Spinal cord (tissue), 10 donors: ENCODE data around the gene DPP3. TPM values are rescaled to one million over a fixed set of nuclear protein-coding genes. Genes with fewer than 3 reads are reported as not detected.

ENCODE experiments used
- DNase-seq, 6 donors: peaks; one replicate each; pipeline versions ENCODE4 v3.0.0 to v3.0.0-alpha.2; 2013 to 2015; ENCODE audit warnings: low spot score in 6 of 6, low read depth in 4 of 6
- H3K27ac ChIP-seq: one replicate; pipeline ENCODE4 v1.5.1; 2013; ENCODE audit warnings: low read depth, low read length, control low read depth
- H3K27me3 ChIP-seq: one replicate; pipeline ENCODE4 v1.6.1; 2013; ENCODE audit warnings: low read length; ENCODE audit not compliant: control insufficient read depth, insufficient read depth
- H3K36me3 ChIP-seq: one replicate; pipeline ENCODE4 v1.6.1; 2013; ENCODE audit warnings: low read length; ENCODE audit not compliant: control insufficient read depth, insufficient read depth
- H3K4me1 ChIP-seq: one replicate; pipeline ENCODE4 v1.6.1; 2013; ENCODE audit warnings: low read length; ENCODE audit not compliant: control insufficient read depth, insufficient read depth
- H3K4me3 ChIP-seq: one replicate; pipeline ENCODE4 v1.5.1; 2013; ENCODE audit warnings: low read depth, low read length, control low read depth
- H3K9me3 ChIP-seq: one replicate; pipeline ENCODE4 v1.6.1; 2013; ENCODE audit warnings: low read length; ENCODE audit not compliant: control insufficient read depth, insufficient read depth
- WGBS: methylation state at CpG from one replicate; pipeline ENCODE4 v1.1.5; 2013; ENCODE audit warnings: missing lambda C conversion rate; ENCODE audit not compliant: insufficient coverage; 5-methylcytosine and 5-hydroxymethylcytosine counted together
- polyA plus RNA-seq, 2 donors: library from polyadenylated mRNA; unstranded; fragments of 120-200 nt; gene quantifications; one replicate each; pipeline ENCODE4 v1.2.1, GENCODE V29; 2013; ENCODE audit not compliant: insufficient read length in 2 of 2
- total RNA-seq, 2 donors: library from RNA; depleted of rRNA in 1 of 2; stranded (reverse); fragments of 120-200 nt in 1 of 2; fragments of >200 nt in 1 of 2; gene quantifications; one replicate each; pipeline versions ENCODE4 v1.2.3 to v1.2.4, GENCODE V29; 2013 to 2014
- donor health status: healthy.

The DPP3 gene
- total and polyA plus RNA-seq, 4 donors, result 23.3 to 37.1 (median 28.8) TPM

DNA sequence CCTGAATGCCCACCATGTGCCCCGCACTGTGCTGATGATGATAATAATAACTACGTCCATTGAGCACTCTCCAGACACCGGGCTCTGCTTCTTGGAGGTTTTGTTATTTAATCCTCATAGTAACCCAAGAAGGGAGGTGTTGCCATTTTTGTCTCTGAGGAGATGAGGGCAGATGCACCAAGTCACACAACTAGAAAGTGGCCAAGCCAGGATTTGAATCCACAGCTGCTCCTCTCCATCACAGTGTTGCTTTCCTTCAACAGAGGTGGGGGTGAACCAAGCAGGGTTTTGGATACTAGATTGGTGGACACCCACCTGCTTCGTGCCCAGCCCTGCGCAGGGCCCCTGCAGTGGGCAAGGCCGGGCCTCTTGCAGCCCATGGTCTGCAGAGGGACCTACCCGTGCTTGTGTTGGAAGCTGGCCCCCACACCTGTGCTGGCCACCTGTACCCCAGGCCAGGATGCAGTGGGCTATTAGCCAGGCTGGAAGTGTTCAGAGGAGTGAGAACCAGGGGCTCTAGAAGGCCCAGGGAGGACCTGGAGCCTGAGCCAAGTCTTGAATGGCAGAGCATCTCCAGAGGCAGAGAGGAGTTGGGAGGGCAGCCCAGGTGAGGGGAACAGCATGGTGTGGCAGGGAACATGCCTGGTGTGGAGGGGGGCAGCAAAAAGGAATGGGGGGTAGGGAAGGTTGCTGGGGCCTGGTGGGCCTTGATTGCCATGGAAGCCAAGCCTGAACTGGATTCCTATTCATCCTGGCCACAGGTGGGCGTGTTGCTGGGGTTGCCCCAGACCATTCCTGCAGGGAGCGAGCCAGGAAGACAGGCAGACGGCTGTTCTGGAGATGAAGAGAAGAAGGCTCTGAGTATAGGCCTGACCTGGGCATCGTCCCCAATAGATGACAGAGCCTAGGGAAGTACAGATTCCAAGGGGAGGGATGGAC lies 2.7 kb upstream of the DPP3 start:
- H3K36me3 ChIP-seq, result peaks cover 54% of the 10 kb centered on the region
- no peak overlapping the region for H3K27ac ChIP-seq
- H3K9me3 ChIP-seq, result no peaks in the 10 kb centered on the region
- H3K27me3 ChIP-seq, result no peaks in the 10 kb centered on the region
- 85% methylated on average over 8 of the region's 11 CpGs for WGBS
- H3K4me3 ChIP-seq, result no peak overlapping the region
- DNase-seq, result no peak
- H3K4me1 ChIP-seq, result peaks cover 26% of the 10 kb centered on the region

DNA sequence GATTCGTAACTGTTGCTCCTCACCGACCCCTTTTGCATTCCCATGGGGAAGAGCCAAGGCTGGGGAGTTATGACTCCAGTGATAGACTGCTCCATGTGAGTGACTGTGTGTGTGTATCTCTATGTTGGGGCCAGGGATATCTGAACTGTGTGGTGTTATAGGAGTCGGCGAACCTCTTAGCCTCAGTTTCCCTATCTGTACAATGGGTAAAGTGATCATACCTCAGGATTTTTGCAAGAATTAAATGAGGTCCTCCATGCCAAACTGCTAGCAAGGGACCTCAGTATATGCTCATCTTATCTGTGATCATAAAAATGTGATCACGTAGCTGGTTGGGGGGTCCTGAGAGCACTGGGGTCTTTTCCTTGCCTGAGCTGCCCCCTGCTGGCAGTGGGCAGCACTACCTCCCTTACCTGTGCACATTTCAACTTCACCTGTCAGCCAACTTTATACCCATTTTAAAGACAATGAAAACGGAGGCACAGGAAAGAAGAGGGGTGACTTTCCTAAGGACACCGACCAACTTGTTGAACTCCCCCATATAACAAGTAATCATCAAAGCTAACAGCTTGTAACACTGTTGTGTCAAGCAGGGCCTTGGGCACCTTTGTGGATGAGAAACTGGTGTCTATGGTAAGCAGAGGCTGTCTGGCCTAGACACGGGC lies 1.4 kb upstream of the DPP3 start:
- Histone ChIP-seq H3K4me3 (peak overlapping the region; percentile 93), H3K4me1 (peaks cover 26% of the 10 kb centered on the region), H3K27ac (peak overlapping the region; percentile 87), H3K36me3 (peaks cover 45% of the 10 kb centered on the region), H3K9me3 (no peaks in the 10 kb centered on the region), H3K27me3 (no peaks in the 10 kb centered on the region)
- peak in 2 of 6 donors; percentile 33 to 63 for DNase-seq
- 84% methylated on average over 2 of the region's 8 CpGs for WGBS

DNA sequence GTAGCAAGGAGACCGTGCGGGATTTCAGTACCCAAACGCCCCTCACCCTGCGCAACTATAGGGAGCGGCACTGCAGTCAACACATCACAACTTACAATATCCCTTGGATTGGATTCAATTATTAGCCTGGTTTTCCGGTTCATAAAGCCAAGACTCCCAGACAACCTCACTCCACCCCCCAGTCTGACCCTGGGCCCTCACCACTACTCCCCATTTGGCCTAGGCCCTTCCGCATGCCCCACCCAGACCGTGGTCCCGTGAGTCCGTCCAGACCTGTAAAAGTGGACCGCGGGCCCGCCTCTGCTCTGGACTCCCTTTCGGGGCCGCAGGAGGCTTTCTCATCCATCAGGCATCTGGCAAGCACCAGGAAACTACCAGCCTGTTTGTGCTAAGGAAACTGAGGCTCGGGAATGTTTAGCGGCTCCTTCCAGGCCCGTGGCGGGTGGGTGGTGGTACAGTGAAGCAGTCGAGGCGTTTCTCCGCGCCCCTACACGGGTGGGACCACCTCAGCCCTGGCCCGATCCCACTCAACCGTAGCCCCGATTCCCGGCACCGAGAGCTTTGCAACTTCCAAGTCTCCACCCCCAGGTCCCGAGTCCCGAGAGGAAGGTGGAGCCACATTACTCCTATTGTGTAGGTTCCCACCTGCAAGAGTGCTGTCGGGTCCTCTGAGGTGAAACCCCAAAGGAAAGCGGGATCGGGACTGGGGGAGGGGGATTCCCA lies 679 bp upstream of the DPP3 start:
- Histone ChIP-seq H3K27ac (peak overlapping the region; percentile 87), H3K4me1 (peaks cover 26% of the 10 kb centered on the region), H3K36me3 (peaks cover 40% of the 10 kb centered on the region), H3K27me3 (no peaks in the 10 kb centered on the region), H3K9me3 (no peaks in the 10 kb centered on the region), H3K4me3 (peak overlapping the region; percentile 93)
- DNase-seq, result peak in 3 of 6 donors; percentile 12 to 65 (median 37)
- WGBS, result 2% methylated on average over 31 of the region's 34 CpGs

DNA sequence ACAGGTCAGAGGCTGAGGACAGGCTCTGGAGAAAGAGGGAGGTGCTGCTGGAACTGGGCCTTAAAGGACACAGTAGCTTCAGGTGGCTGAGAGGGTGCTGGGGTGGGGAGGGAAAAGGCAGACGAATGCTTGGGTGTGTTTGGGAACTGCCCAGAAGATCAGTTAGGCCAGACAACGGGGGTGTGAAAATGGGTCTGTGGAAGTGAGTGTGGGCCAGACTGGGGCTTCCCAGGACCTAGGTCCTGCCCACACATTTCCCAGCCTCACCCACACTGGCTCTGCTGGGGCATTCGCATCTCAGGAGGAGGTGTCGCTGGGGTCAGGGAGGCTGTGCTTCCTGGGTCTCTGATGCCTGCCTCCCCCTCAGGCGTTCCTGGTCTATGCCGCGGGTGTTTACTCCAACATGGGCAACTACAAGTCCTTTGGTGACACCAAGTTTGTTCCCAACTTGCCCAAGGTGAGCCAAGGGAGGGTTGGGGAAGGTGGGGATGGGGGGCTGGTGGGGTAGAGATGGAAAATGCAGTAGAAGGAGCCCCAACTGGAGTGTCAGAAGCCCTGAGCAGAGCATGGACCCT lies 4.7 kb downstream of the DPP3 start:
- no peak overlapping the region for H3K4me3 ChIP-seq
- WGBS, result 91% methylated on average over 6 of the region's 7 CpGs
- H3K27me3 ChIP-seq, result no peaks in the 10 kb centered on the region
- DNase-seq, result no peak
- peaks cover 57% of the 10 kb centered on the region for H3K36me3 ChIP-seq
- H3K27ac ChIP-seq, result no peak overlapping the region
- peaks cover 9% of the 10 kb centered on the region for H3K4me1 ChIP-seq
- H3K9me3 ChIP-seq, result no peaks in the 10 kb centered on the region

DNA sequence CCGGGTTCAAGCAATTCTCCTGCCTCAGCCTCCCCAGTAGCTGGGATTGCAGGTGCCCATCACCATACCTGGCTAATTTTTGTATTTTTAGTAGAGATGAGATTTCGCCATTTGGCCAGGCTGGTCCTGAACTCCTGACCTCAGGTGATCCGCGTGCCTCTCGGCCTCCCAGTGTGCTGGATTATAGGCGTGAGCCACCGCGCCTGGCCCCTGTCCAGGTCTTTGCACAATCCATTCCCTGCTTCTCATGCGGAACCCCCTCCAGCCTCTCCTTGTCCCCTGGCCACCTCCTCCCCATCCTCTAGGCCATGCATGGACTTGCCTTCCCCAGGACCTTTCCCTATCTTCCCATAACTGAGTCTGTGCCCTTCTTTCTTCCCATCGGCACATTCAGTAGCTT lies 8.7 kb downstream of the DPP3 start:
- Histone ChIP-seq H3K4me1 (no peaks in the 10 kb centered on the region), H3K4me3 (no peak overlapping the region), H3K36me3 (peaks cover 79% of the 10 kb centered on the region), H3K27me3 (no peaks in the 10 kb centered on the region), H3K9me3 (no peaks in the 10 kb centered on the region), H3K27ac (no peak overlapping the region)
- DNase-seq, result no peak
- 92% methylated on average over 8 of the region's 10 CpGs for WGBS

DNA sequence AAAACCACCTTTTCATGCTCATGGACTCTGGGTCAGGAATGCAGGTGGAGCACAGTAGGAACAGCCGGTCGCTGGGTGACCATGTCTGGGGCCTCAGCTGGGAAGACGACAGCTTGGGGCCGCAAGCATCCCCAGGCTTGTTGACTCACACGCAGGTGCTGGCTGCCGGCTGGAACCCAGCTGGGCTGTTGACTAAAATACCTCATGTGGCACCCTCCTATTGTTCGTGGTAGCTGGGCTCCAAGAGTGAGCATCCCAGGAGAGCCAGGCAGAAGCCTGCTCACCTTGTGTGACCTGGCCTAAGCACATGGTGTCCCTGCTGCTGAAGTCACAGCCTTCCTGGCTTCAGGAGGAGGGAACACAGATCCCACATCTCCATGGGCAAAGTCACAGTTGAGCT lies 9.4 kb downstream of the DPP3 start:
- Histone ChIP-seq H3K36me3 (peaks cover 85% of the 10 kb centered on the region), H3K4me3 (no peak overlapping the region), H3K9me3 (no peaks in the 10 kb centered on the region), H3K27me3 (no peaks in the 10 kb centered on the region), H3K27ac (no peak overlapping the region), H3K4me1 (no peaks in the 10 kb centered on the region)
- WGBS, result 82% methylated on average over 7 of the region's 7 CpGs
- DNase-seq, result no peak

DNA sequence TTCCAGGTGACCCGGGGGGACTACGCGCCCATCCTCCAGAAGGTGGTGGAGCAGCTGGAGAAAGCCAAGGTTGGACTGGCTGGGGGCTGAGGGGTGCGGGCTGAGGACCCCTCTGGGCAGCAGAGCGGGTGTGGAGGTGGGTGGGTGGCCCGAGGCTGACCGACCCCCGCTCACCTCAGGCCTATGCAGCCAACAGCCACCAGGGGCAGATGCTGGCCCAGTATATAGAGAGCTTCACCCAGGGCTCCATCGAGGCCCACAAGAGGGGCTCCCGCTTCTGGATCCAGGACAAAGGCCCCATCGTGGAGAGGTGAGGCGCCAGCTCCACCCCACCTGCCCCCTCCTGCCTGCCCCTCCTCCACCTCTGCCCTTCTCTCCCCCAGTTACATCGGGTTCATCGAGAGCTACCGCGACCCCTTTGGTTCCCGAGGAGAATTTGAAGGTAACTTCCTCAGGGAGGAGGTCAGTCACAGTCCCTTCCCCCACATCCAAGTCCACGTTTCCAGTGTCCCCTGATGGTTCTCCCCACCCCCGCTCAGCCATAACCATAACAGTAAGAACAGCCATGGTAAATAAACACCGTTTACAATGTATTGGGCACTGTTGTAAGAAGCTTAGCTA lies 11.2 kb downstream of the DPP3 start:
- no peaks in the 10 kb centered on the region for H3K27me3 ChIP-seq
- DNase-seq, result no peak
- peaks cover 86% of the 10 kb centered on the region for H3K36me3 ChIP-seq
- H3K9me3 ChIP-seq, result no peaks in the 10 kb centered on the region
- H3K4me1 ChIP-seq, result no peaks in the 10 kb centered on the region
- WGBS, result 58% methylated on average over 10 of the region's 20 CpGs
- H3K27ac ChIP-seq, result no peak overlapping the region
- no peak overlapping the region for H3K4me3 ChIP-seq

DNA sequence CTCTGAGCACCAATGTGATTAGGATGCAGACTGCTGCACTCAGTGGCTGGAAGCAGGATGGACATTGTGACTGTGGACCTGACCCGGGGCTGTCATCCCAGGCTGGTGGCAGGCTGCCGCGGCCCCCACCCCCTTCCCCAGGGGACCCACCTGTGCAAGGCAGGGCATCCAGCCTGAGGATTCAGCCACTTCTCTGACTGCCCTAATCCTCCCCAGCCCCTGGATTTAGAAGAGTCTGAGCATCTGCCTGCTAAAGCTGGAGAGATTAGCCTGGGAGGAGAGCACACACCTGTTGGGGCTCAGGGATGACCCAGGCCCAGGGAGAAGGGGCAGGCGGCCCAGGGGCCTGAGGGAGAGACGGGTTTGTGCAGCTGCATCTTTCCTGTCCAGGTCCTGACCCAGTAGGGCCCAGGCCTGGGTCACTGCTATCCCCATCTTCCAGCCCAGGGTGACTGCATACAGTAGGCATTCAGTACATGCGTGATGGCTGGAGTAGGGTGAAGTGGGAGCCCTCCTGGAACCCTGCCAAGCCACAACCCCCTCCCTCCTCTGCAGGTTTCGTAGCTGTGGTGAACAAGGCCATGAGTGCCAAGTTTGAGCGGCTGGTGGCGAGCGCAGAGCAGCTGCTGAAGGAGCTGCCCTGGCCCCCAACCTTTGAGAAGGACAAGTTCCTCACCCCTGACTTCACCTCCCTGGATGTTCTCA lies 12.1 kb downstream of the DPP3 start:
- no peaks in the 10 kb centered on the region for H3K9me3 ChIP-seq
- peaks cover 86% of the 10 kb centered on the region for H3K36me3 ChIP-seq
- 89% methylated on average over 8 of the region's 10 CpGs for WGBS

More for the DNA sequence above, 12.1 kb downstream of the DPP3 start:
- no peak overlapping the region for H3K4me3 ChIP-seq
- no peaks in the 10 kb centered on the region for H3K4me1 ChIP-seq
- no peaks in the 10 kb centered on the region for H3K27me3 ChIP-seq
- DNase-seq, result no peak
- no peak overlapping the region for H3K27ac ChIP-seq
